SK-N-SH treated with all-trans-retinoic acid at 6 μM for 48 hours (cell line): ENCODE measurements around the gene DHX36.

Source experiments
- ARNTL ChIP-seq: fragments of 450-650 bp; formaldehyde crosslinking; IDR thresholded peaks from 2 replicates; pipeline ENCODE4 v1.5.0; 2020; ENCODE audit warnings: low read depth, mild to moderate bottlenecking, moderate library complexity, borderline replicate concordance
- CREB5 ChIP-seq: fragments of 250-450 bp; sonication (Bioruptor Pico); IDR thresholded peaks from 2 replicates; pipeline ENCODE4 v1.5.1; 2020; ENCODE audit warnings: low read depth, mild to moderate bottlenecking, moderate library complexity
- PATZ1 ChIP-seq: fragments of 250-450 bp; sonication (Bioruptor Pico); IDR thresholded peaks from 2 replicates; pipeline ENCODE4 v1.8.0; 2020; ENCODE audit warnings: mild to moderate bottlenecking, moderate library complexity, borderline replicate concordance
- RARB ChIP-seq: fragments of 250-450 bp; sonication (Bioruptor Pico); IDR thresholded peaks from 2 replicates; pipeline ENCODE4 v1.8.0; 2021; ENCODE audit warnings: mild to moderate bottlenecking, moderate library complexity
- TCF4 ChIP-seq: fragments of 250-450 bp; sonication (Bioruptor Pico); IDR thresholded peaks from 2 replicates; pipeline ENCODE4 v1.8.0; 2021; ENCODE audit warnings: mild to moderate bottlenecking, moderate library complexity, borderline replicate concordance

DNA sequence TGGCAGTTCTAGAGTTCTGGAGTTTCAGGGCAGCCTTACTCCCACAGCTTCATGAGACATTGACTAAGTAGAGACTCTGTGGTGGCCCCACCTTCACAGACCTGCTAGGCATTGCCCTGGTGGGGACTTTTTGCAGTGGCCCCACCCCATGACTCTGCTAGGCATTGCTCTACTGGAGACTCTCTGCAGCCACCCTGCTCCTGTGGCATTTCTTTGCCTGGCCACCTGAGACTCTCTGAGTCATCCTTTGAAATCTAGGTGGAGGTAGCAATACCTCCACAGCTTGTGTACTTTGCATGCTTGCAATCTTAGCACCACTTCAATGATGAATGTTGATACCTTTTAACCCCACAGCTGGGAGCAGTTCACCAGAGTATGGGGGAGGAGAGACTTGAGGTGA is 40.6 kb upstream of the DHX36 start:
- TF ChIP-seq ARNTL (CRISPR knock-in tag) (no peak), CREB5 (CRISPR knock-in tag) (no peak), RARB (CRISPR knock-in tag) (no peak), PATZ1 (no peak), TCF4 (no peak)
